Gastrocnemius medialis (tissue), 4 donors: Measurements from ENCODE around the gene TBX2.

ENCODE experiments used
- POLR2A ChIP-seq, 2 donors: fragments of 450-650 bp; IDR thresholded peaks; one replicate each; pipeline ENCODE4 v1.6.1; 2017; ENCODE audit warnings: antibody characterized with exemption in 2 of 2, mild to moderate bottlenecking in 2 of 2, moderate library complexity in 2 of 2
- TF ChIP-seq, protein P1 (sequence below), 5 experiments: fragments of 450-650 bp in 3 of 5; fragments of 200-600 bp in 2 of 5; sonication (generic) in 2 of 5; IDR thresholded peaks in 4 of 5; conservative IDR thresholded peaks in 1 of 5; 1 replicate in 4 of 5; 2 replicates in 1 of 5; pipeline ENCODE4 v1.5.1; 2016 to 2019; ENCODE audit warnings: antibody characterized with exemption in 5 of 5, mild to moderate bottlenecking in 3 of 5, moderate library complexity in 3 of 5

DNA sequence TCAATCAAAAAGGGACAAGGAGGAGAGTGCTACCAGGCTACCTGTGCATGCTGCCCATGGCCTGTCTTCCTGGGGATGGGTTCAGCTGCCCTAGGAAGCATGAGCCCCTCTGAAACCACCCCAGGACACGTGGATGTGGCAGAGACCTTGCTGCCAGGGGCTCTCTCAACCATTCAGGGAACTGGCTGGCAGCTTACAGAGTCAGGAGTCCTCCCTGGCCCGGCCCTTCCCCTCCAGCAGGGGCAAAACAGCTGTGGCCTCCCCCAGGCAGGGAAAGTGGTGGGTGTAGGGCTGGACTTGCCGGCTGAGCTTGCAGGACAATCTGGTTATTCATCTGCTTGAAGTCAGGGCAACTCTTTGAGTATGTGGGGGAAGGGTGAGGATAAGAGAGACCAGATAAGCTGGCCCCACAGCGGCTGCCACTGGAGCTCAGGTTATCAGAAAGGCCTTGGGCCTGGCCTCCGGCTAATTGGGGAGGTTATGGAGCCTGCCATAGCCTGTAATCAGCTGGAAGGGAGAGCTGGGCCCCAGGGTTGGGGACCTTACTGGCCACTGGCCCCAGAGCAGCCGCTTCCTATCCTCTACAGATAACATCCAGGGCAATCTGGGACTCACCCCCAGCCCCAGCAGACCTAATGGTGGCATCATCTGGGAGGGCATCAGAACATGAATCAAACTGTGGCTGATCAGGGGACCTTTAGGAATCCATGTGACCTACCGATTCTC is 5.6 kb upstream of the TBX2 start:
- TF ChIP-seq, protein P1, sequence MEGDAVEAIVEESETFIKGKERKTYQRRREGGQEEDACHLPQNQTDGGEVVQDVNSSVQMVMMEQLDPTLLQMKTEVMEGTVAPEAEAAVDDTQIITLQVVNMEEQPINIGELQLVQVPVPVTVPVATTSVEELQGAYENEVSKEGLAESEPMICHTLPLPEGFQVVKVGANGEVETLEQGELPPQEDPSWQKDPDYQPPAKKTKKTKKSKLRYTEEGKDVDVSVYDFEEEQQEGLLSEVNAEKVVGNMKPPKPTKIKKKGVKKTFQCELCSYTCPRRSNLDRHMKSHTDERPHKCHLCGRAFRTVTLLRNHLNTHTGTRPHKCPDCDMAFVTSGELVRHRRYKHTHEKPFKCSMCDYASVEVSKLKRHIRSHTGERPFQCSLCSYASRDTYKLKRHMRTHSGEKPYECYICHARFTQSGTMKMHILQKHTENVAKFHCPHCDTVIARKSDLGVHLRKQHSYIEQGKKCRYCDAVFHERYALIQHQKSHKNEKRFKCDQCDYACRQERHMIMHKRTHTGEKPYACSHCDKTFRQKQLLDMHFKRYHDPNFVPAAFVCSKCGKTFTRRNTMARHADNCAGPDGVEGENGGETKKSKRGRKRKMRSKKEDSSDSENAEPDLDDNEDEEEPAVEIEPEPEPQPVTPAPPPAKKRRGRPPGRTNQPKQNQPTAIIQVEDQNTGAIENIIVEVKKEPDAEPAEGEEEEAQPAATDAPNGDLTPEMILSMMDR (IDR thresholded peaks at IDR 0.05 in 4 of 5, conservative IDR thresholded peaks at IDR 0.05 in 1 of 5), result no peak
- no peak for TF ChIP-seq POLR2A (IDR thresholded peaks at IDR 0.05)
